Stimulated activated CD8-positive, alpha-beta memory T cell treated with anti-CD3 and anti-CD28 coated beads, Interleukin-4, amount 100 ng/mL, for 24 hours (primary cell): ENCODE data around the gene FAF2.
A peak's percentile ranks its signal among the peaks of the same experiment; 100 is the strongest.
"Not testable (repeated sequence)": the region's sequence is repeated elsewhere in the genome, so short reads cannot be mapped to it uniquely, and the experiment has no call there.

ENCODE experiments used
- DNase-seq: peaks from one replicate; pipeline ENCODE4 v3.0.0-alpha.2; 2020; ENCODE audit warnings: low read depth

FAF2 gene

GRCh38 chr5:176447978-176448608 lies at the start of gene FAF2:
FAF2 (plus strand) TSS chr5:176448385; CDS start chr5:176448408, 23 bp downstream.
- DNase-seq = peak; percentile 97

GRCh38 chr5:176400382-176401156 lies 47.6 kb upstream of the FAF2 start:
- DNase-seq = no peak

DNA sequence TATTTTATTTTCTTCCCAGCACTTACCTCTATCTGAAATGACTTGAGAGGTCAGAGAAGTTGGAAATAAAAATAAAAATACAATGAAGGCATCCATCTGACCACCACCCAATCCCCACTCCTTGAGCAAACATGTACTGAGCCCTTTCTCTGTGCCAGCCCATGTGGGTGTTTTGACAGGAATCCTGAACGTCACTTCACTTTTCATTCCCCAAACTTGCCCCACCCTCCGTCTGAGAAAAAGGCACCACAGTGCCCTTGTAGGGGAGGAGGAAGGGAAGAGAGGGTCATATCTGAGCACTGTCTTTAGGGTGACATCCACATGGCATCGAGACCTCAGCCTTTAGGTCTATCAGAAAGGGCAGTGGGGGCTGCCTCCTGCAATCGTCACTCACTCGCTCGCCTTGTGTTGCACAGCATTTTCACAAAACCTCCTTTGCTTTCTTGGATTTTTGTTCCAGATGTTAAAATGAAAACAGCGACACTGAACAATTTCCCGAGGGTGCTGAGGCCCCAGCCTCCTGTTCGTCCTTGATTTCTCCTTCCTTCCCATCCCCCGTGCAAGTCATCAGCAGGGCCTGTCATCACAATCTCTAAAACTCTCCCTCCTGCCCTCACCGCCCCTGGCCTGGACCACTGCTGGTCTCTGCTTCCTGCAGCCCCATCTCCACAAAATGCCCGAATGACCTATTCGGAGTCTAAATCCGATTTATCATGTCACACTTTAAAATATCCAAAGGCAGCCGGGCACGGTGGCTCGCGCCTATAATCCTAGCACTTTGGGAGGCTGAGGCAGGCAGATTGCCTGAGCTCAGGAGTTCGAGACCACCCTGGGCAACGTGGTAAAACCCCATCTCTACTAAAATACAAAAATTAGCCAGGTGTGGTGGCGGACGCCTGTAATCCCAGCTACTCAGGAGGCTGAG lies 46.6 kb upstream of the FAF2 start:
- DNase-seq = no peak

- DNase-seq = no peak
These were observed 42.3 kb upstream of the FAF2 start for GRCh38 chr5:176405656-176406435.

DNA sequence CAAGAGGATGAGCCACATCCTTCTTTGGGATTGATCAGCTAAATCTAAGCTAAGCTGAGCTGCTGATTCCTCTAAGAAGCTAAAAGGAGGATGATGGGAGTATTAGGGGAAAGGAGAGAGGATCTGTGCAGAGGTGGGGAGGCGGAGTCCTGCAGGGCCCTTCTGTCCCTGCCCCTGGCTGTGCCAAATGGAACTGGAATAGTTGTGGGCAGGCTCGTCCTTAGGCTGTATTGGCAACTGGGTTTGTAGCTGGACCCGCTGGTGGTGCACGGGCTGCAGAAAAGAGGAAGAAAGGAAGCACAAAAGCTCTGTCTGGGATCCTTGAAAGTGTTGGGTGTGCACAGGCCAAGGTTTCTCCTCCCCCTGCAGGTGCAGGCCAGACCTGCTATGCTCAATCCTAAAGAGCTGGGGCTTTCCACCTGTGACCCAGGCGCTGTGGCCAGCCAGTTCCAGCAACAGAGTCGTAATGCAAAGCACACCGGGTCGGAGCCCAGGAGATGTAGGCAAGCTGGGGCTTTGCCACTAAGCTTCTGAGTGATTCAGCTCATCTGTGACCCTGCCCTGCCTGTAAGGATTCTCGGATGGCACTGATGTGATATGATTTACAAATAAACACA lies 41.6 kb upstream of the FAF2 start:
- DNase-seq = no peak

DNA sequence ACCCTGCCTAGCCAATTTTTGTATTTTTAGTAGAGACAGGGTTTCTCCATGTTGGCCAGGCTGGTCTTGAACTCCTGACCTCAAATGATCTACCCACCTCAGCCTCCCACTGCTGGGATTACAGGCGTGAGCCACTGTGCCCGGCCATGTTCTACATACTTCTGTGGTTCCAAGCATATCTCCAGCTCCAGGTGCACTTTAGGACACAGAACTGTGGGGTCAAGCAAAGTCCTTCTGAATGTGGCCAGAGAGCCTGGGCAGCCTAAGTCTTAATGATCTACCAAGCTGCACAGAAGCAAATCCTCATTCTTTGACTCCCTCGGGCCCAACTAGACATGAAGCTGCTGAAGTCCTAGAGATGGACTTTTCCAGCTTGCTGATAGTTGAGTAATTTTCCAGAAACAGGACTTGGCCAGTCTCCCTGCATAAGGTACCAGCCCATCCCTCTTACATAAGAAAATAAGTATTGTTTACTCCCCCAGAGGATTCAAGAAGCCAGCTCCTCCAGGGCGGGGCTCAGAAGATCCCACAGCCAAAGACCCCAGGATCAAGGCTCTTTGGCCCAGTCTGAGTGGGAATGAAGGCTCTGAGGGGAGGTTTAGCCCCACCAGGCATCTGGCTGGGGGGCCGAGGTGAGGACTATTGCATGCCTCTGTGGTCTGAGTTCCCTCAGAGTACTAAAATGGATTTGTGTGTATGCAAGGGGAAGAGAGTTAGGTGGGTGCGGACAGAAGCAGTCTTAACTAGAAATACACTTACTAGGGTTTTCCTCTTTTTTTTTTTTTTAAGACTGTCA lies 40.5 kb upstream of the FAF2 start:
- DNase-seq = no peak

- DNase-seq = not testable (repeated sequence)
These were observed 40.0 kb upstream of the FAF2 start for GRCh38 chr5:176408252-176408573.

DNA sequence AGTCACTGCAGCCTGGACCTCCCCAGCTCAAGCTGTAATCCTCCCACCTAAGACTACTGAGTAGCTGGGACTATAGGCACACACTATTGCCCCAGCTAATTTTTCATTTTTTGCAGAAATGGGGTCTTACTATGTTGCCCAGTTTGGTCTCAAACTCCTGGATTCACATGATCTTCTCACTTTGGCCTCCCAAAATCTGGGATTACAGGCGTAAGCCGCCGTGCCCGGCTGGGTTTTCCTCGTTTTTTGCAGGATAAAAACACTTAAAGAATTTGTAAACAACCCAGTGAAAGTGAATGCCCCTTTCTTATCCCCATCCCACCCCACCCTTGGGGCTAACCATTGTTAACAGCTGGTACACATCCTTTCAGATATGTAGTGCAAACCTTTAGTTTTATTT lies 39.6 kb upstream of the FAF2 start:
- no peak for DNase-seq

DNA sequence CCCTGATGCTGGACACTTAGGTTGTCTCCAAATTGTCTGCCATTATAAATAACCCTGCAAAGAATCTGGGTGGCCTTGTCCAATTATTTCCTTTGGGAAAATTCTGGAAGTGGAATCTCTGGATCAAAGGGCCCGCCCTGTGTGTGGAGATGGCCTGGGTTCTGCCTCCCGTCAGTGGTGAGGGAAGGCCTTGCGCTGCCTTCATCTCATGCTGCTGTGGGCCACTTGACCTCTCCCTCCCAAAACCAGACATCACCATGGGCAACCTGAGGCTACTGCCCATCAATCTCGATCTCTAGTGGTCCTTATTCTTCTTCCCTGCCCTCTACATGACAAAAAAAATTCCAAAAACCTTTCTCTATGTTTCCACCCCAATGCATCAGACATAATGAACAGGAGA lies 38.4 kb upstream of the FAF2 start:
- DNase-seq = no peak

GRCh38 chr5:176410486-176411180 lies 37.6 kb upstream of the FAF2 start:
- no peak for DNase-seq

DNA sequence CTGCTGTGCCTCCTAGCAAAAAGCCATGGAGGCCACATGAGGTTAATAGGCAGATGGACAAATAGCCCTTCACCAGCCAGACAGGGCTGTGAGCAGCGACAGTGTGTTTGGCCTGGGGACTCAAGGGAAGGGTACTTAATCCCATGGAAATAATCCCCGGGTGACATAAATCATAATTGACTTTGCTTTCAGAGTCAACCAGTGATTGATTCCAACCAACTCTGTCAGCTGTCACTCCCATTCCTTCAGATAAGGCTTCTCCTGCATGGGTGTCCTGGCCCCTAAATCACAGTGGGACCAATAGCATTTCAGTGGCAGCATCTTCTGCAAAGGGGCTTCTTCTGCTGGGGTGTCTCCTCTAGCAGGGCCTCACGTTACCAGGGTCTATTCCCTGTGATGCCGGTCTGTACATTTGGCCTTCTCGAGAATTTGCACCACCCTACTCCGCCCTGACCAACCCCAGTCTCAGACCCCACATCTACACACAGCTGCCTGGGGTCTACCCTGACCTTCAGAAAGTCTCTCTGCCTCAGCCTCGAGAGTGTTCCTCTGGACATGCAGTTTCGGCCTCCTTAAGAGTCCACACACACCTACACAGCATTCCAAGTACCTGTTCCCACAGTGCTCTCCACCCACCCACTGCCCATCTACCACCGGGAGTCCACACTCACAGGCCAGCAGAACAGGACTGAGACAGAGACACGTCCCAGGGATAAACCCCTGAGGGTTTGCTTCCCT lies 35.5 kb upstream of the FAF2 start:
- DNase-seq = no peak

DNA sequence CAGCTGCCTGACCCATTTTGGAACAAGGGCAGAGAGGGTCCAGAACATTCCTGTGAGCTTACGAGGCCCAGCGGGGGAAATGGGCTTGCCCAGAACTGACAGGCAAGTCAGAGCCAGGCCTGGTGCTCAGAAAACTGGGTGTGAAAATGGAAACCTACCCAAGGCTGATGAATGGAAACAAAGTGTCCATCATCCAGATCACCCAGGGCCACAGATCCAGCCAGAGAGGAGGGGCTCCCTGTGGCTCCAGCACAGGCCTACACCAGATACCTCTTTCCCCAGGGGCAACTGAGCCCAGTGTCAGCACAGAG lies 35.0 kb upstream of the FAF2 start:
- DNase-seq = no peak

DNA sequence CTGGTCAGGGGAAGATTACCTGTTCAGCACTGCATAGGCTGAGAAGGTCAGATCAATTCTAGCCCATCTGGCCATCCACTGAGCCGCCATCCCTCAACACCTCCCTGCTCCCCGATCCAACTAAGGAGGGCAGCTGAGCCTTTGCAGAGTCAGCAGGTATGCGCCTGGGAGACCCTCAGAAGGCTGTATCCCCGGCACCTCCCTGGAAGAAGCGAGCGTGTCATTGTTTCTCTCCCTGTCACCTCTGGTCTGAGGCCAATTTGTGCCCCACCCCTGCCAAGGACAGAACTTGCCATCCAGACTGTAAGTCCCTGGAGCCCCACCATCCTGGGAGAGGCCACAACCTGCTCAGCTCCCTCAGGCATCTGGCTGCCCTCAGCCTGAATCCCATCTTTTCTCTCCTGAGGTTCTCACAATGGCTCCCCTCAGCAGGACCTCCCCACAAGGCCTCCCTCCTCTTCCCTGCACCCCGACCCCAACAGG lies 34.4 kb upstream of the FAF2 start:
- DNase-seq = no peak

DNA sequence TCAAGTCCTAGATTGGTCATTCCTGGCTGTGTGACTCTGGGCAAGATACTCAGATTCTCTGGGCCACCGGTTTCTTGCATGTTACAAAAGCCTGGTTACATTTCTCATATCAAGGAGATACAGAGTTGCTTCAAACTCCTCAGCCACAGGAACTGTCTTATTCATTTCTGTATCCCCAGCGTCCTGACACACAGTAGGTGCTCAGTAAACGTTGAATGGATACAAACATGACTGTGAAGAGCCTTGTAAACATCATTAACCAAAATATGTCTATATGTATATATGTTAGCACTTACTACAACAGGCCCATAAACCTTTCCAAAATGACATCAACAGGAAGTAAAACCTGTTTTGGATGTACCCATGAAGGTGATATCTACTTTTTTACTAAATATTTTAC lies 33.5 kb upstream of the FAF2 start:
- no peak for DNase-seq

DNA sequence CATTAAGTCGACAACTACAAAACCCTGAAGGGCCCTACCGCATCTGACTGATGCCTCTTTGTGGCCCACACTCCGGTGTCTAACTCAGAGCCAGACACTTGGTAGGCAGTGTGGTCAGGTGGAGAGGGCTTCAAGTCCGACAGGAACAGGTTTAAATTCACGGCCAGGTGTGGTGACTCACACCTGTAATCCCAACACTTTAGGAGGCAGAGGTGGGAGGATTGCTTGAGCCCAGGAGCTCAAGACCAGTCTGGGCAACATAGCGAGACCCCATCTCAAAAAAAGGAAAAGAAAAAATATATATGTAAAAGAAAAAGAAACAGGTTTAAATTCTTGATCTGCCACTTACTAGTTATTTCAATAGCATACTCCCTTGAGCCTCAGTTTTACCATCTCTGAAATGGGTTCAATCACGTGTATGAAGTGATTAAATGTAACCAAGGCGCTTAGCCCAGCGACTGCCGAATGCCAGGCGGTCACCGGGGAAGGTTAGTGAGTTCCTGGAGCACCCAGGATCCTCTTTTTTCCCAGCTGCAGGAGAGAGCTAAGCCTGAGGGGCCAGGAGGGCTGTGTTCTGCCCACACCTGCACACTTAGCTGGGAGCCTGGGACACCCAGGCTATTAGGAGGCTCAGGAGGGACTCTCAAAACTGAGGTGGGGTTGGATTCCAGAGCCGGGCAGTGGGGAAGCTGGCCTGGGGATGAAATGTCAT lies 32.8 kb upstream of the FAF2 start:
- DNase-seq = no peak

DNA sequence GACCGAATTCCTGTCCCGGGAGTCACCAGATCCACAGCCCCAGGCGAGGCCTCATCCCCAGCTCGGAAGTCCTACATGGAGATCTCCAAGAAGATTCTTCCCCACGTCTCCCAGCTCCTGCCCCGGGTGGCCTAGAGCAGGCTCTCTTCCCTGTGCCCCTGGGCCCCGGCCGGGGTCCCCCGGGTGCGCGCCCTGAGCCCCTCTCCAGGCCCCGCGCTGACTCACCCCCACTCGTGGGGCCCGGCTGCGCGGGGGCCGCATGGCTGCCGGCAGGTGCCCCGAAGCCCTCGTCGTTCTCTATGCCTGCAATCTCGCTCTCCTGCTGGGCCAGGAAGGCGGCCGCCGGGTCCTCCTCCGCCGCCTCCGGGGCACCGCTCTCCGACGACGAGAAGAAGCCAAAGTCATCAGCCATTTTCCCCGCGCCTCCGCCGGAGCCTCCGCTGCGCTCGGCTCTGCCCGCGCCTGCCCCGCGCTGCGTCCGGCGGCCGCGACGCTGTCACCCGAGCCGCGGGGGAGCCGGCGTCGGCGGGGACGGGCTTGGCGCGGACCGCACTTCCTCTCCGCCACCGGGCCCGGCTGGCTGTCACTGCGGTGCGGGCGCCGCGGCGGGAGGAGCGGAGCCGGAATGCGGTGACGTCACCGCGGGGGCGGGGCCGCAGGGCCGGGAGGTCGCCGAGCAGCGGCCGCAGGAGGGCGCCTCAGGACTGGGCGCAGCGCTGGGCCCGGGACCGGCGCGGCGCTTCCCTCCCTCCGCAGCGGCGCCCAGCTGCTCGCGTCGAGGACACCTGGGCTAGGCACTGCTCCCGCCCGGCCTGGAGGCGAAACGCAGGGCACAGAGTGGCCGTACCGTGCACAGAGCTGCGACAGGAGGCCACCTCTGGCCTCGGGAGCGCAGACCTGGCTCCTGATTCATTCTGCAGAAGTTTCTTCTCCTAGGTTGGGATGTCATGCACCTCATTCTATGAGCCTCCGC lies 31.9 kb upstream of the FAF2 start, which contains the start of gene CLTB:
CLTB (minus strand) TSS at position 588 of the 973 bp plus-strand sequence; CDS start at position 412, 176 bp downstream.
- DNase-seq = peak; percentile 87

DNA sequence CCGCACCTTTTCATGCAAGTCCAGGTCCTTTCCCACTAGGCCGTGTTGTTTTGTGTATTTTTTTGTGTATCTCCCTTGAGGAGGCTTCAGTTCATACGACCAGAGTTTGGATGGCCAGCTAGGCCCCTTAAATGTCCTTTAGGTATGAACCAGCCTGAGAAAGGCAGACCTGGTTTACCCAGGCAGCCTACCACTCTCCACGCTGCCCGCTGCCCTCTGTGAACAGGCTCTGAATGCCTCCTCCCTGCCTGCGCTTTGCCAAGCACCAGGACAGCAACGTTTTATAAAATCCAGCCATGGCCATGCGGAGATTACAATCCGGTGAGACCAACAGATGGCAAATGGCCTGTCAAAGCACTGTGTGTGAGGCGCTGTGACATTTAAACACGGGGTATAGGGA lies 31.2 kb upstream of the FAF2 start:
- DNase-seq = no peak
